DND-41 (cell line): ENCODE data around the gene WWTR1.

Source experiments
- ATAC-seq: fragments of 200-7000 bp; cut with Tn5 transposase; 3 replicates; pipeline ENCODE4 v1.9.1; 2021; ENCODE audit warnings: low read depth; ENCODE audit not compliant: insufficient read depth
- DNase-seq: peaks from one replicate; pipeline ENCODE4 v3.0.0-alpha.2; 2020
- H2AFZ ChIP-seq: 2 replicates; pipeline ENCODE4 v1.6.0; 2012; ENCODE audit warnings: low read depth, low read length
- H3K27ac ChIP-seq: 2 replicates; pipeline ENCODE4 v1.5.1; 2012; ENCODE audit warnings: low read length, inconsistent platforms
- H3K27me3 ChIP-seq: fragments of 200-600 bp; sonication (generic); 2 replicates; pipeline ENCODE4 v1.6.0; 2012; ENCODE audit warnings: low read length, mild to moderate bottlenecking, inconsistent platforms; ENCODE audit not compliant: insufficient read depth, poor library complexity
- H3K36me3 ChIP-seq: 2 replicates; pipeline ENCODE4 v1.5.1; 2012; ENCODE audit warnings: low read length, inconsistent platforms; ENCODE audit not compliant: insufficient read depth
- H3K4me1 ChIP-seq: 2 replicates; pipeline ENCODE4 v1.5.1; 2012; ENCODE audit warnings: mild to moderate bottlenecking, low read length; ENCODE audit not compliant: insufficient read depth
- H3K4me2 ChIP-seq: 2 replicates; pipeline ENCODE4 v1.6.0; 2012; ENCODE audit warnings: mild to moderate bottlenecking, moderate library complexity, low read length, inconsistent platforms; ENCODE audit not compliant: insufficient read depth
- H3K4me3 ChIP-seq, 2 experiments: fragments of 200-600 bp in 1 of 2; shearing (Covaris generic) in 1 of 2; 2 replicates each; pipeline ENCODE4 v1.5.1; 2012 to 2016; ENCODE audit warnings: inconsistent platforms in 2 of 2, low read length in 2 of 2, mild to moderate bottlenecking in 2 of 2, low read depth in 1 of 2, moderate library complexity in 1 of 2
- H3K79me2 ChIP-seq: 2 replicates; pipeline ENCODE4 v1.6.0; 2012; ENCODE audit warnings: low read length, inconsistent platforms; ENCODE audit not compliant: insufficient read depth
- H3K9ac ChIP-seq: 2 replicates; pipeline ENCODE4 v1.6.0; 2012; ENCODE audit warnings: low read depth, mild to moderate bottlenecking, inconsistent platforms, low read length, moderate library complexity
- H3K9me3 ChIP-seq: 2 replicates; pipeline ENCODE4 v1.5.1; 2012; ENCODE audit warnings: low read length, moderate library complexity, mild to moderate bottlenecking, inconsistent platforms; ENCODE audit not compliant: insufficient read depth, severe bottlenecking
- H4K20me1 ChIP-seq: 2 replicates; pipeline ENCODE4 v1.6.0; 2012; ENCODE audit warnings: low read length; ENCODE audit not compliant: insufficient read depth
- EZH2 ChIP-seq: IDR thresholded peaks from 3 replicates; pipeline ENCODE4 v1.6.1; 2012; ENCODE audit warnings: borderline replicate concordance, low read depth, mild to moderate bottlenecking, moderate library complexity, low read length, inconsistent platforms; ENCODE audit not compliant: severe bottlenecking
- TF ChIP-seq, protein P1 (sequence below): IDR thresholded peaks from 2 replicates; pipeline ENCODE4 v1.5.1; 2012; ENCODE audit warnings: borderline replicate concordance, low read length, moderate library complexity, mild to moderate bottlenecking; ENCODE audit not compliant: poor library complexity, severe bottlenecking; ENCODE audit errors: extremely low read depth

WWTR1 gene

DNA sequence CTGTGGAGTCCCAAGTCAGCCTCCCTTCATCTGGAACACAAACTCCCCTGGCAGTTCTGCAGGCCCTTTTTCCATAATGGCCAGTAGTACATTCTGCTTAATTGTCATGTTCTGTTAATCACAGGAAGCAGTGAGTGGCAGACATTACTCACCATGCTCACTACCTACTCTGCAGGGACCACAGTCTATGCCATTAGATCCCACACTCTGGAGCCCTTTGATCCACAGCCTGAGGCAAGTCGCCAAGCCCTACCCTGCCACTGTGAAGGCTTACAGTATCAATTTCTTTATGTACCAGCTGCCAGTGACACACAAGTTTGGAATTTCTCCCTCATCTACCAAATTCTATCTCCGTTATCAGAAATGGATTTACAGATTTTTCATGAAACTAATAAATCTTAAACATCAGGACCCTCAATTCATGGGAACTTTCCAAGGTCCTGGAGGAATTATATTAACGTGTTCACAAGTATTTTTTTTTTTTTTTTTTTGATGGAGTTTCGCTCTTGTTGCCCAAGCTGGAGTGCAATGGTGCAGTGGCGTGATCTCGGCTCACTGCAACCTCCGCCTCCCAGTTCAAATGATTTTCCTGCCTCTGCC is 20.6 kb upstream of the WWTR1 start:
- Histone ChIP-seq H3K4me1 (no peaks in the 10 kb centered on the region), H3K79me2 (no peaks in the 10 kb centered on the region), H4K20me1 (no peaks in the 10 kb centered on the region), H3K4me3 (no peak overlapping the region), H3K36me3 (no peaks in the 10 kb centered on the region), H3K27ac (no peak overlapping the region), H3K9ac (no peak overlapping the region), H3K4me2 (no peak overlapping the region), H2AFZ (no peak overlapping the region), H3K9me3 (no peaks in the 10 kb centered on the region), H3K27me3 (no peaks in the 10 kb centered on the region)
- ATAC-seq: no peak
- TF ChIP-seq, protein P1, sequence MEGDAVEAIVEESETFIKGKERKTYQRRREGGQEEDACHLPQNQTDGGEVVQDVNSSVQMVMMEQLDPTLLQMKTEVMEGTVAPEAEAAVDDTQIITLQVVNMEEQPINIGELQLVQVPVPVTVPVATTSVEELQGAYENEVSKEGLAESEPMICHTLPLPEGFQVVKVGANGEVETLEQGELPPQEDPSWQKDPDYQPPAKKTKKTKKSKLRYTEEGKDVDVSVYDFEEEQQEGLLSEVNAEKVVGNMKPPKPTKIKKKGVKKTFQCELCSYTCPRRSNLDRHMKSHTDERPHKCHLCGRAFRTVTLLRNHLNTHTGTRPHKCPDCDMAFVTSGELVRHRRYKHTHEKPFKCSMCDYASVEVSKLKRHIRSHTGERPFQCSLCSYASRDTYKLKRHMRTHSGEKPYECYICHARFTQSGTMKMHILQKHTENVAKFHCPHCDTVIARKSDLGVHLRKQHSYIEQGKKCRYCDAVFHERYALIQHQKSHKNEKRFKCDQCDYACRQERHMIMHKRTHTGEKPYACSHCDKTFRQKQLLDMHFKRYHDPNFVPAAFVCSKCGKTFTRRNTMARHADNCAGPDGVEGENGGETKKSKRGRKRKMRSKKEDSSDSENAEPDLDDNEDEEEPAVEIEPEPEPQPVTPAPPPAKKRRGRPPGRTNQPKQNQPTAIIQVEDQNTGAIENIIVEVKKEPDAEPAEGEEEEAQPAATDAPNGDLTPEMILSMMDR: no peak
- no peak for TF ChIP-seq EZH2
- DNase-seq: no peak

DNA sequence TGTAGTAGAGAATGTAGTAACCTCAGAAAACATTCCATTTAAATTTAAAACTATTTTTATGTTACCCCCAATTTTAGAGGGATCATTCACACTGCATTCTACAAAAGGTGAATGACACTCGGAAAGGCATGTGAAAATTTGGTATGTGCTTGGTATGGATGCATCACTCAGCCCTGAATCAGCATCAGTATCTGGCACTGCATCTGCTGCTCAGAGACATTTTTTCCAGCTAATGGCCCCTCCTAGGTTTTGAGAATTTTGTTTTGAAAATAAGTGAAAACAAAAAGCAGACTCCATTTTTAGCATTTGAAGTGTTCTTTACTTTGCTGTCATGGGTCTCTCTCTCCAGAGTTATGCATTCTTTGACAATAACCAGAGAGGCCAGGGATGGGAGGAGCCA is 15.6 kb upstream of the WWTR1 start:
- Histone ChIP-seq H3K4me3 (no peak overlapping the region), H3K4me1 (no peaks in the 10 kb centered on the region), H3K79me2 (no peaks in the 10 kb centered on the region), H3K36me3 (no peaks in the 10 kb centered on the region), H3K27me3 (no peaks in the 10 kb centered on the region), H3K9ac (no peak overlapping the region), H4K20me1 (no peaks in the 10 kb centered on the region), H3K27ac (no peak overlapping the region), H2AFZ (no peak overlapping the region), H3K4me2 (no peak overlapping the region), H3K9me3 (no peaks in the 10 kb centered on the region)
- ATAC-seq (no peak), DNase-seq (no peak)
- no peak for TF ChIP-seq EZH2
- TF ChIP-seq, protein P1: no peak

DNA sequence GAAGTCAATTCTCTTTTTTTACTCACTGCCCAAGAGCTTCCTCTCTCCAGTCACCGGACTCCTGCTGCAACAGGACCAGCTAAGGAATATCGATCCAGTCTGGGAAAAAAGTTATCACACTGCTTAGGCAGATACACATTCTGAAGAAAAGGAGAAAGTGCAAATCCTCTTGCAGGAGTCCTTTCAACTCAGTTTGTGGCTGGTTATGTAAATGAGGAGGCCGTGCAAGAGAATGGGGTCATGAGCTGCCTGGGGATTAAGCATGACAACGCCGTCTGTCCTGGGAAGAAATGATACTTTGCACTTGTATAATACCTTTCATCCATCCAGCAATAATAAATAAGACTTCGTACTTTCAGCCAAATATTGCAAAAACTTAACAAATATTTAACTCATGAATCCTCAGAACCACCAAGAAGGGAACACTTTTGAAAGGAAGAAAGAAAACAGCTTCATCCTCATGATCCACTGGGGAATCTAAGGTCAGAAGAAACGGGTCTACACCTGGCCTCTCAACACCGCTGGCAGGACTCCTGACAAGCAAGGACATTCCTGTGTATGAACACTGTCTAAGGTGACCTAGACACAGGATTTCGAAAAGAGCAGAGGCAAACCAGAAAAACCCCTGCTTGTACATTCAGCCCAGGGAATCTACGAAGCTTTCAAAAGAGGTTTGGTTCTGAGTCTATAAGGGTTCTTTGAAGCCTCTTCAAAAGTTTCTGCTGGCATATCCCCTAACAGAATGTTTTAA is 13.1 kb upstream of the WWTR1 start:
- no peak for TF ChIP-seq EZH2
- TF ChIP-seq, protein P1: no peak
- Histone ChIP-seq H3K4me1 (no peaks in the 10 kb centered on the region), H3K27ac (no peak overlapping the region), H4K20me1 (no peaks in the 10 kb centered on the region), H3K9ac (no peak overlapping the region), H3K4me3 (no peak overlapping the region), H3K36me3 (no peaks in the 10 kb centered on the region), H3K79me2 (no peaks in the 10 kb centered on the region), H3K4me2 (no peak overlapping the region), H2AFZ (no peak overlapping the region), H3K9me3 (no peaks in the 10 kb centered on the region), H3K27me3 (no peaks in the 10 kb centered on the region)
- DNase-seq: no peak
- no peak for ATAC-seq
